Femur (tissue), 1 donor: ENCODE results near the gene RENBP.

ENCODE experiments used
- DNase-seq: peaks from one replicate; pipeline ENCODE4 v3.0.0-alpha.2; 2017

Gene RENBP

DNA sequence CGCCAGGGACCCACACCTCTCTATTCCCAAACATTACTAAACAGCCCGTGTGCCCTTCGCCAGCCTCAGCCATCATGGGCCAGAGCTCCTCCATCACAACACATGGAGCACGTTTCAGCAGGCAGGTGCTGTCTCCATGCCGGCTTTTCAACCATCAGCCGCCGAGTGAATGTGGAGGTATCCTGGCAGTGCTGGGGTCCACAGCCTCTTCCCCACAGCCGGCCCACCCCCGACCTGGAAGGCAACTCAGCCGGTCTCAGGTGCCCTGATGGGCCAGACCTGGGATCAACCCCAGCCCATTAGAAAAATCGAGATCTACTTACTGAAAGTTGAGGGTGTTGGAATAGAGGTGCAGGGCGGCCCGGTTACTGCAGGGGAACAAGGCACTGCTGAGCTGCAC is 12.7 kb downstream of the RENBP start:
- no peak for DNase-seq

DNA sequence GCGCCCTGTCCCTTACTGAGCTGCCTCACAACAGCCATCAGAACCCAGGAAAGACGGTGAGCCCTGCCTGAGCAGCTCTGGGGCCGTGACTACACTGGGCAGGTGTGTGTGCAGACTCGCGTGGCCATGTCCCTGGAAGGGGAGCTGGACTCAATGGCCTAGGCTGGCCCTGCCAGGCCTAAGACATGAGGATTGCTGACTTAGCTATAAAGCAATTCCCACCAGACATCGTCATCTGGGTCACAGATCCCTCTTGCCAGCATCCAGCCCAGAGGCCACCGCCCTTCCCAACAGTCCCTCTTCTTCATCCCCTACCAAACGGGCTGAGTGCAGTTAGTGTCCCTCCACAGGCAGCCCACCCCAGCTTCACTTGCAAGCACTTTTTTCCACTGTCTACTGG is 13.3 kb downstream of the RENBP start:
- no peak for DNase-seq

DNA sequence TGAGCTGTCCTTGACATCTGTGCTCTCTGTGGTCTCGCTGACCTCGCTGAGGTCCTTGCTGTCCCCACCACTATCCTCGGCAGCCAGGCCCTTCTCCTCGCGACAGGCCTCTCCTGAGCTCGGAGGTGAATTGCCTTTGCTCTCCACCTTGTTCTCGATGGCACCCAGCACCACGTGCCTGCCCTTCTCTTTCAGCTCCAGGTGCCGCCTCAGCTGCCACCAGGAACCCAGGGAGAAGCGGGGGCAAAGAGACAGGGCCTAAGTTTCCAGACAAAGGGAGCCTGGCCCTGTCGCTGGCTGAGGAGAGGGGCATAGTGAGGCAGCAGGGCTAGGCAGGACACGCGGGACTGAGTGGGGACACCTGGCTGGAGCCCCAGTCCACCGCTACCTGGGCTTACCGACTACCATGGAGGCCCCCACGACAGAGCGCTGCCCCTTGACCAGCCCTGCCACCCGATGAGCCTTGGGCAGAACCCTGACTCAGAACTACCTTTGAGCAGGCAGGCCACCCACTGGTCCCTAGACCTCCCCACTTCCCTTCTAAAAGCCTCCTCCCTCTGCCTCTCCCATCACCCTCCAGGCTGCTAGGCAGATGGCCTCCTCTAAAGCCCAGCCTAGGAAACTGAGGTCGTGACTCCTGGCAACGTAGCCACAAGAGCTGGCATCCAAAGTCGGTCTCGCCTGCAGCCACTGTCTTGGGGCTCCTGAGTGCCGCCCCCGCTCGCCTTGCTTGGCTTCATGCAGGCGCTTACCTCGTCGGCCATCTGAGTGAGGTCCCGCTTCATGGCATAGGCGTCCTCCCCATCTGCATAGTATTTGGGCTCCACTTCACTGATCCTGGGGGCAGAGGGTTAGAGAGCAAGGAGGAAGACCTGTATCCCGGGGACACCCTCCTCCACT is 14.2 kb downstream of the RENBP start:
- DNase-seq, result no peak

DNA sequence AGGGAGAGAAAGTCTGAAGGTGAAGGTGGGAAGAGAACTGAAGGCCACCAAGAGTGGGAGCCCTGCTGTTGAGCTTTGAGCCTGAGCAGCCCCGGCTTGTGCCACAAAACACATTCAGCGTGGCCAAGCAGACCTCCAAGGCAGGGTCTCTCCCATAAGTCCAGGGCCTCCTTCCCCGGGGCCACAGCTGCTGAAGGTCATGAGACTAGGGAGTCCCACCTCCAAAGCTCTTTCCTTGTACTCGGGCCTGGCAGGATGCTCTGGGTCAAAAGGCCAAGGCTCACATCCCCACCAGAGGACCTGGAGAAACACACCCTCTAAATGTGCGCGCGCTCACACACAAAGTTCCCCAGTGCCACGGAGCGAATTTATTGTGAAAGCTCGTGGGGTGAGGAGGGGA is 14.9 kb downstream of the RENBP start:
- no peak for DNase-seq

DNA sequence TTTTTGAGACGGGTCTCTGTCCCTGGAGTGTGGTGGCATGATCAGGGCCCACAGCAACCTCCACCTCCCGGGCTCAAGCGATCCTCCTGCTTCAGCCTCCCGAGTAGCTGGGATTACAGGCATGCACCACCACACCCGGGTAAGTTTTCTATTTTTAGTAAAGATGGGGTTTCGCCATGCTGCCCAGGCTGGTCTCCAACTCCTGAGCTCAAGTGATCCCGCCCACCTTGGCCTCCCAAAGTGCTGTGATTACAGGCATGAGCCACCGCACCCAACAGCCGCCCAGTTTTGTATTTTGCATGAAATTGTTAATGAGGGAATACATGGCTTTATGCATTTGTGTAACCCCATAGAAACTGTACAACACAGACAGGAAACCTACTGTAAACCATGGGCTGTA is 15.6 kb downstream of the RENBP start:
- no peak for DNase-seq

DNA sequence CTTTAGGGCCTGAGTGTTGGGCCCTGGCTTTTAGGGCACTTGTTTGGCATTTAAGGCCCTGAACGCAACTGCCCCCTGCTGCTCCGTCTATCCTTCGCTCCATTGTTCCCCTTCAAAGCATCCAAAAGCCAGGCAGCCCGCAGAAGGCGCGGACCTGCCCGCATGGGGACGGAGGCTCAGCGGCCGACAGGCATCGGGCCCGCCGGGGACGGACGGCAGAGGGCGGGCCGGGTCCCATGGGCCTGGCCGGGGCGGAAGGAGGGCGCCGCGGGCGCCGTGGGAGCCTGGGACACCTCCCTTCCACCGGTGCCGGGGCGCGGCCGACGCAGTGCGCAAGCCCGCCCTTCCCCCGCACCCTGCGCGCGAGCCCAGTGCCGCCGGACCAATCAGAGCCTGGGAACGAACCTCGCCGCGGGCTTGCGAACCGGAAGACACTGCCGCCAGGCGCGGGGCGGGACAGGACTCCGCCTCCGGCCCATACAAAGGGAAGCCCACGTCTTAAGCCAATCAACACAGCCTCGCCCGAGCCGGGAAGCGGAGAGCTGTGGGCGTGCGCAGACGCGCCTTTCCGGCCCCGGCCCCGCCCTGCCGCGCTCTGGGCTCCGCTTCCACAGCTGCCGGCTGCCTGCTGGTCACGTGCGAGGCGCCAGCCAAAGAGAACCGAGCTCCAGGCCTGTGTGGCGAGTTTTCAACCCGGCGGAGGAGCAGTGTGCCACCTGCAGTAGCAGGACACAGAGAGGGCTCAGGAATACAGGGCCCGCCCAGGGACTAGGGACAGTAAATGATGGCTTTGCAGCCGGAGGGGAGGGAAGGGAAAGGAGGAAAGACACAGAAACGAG is 16.3 kb downstream of the RENBP start:
- DNase-seq, result peak; percentile 98

DNA sequence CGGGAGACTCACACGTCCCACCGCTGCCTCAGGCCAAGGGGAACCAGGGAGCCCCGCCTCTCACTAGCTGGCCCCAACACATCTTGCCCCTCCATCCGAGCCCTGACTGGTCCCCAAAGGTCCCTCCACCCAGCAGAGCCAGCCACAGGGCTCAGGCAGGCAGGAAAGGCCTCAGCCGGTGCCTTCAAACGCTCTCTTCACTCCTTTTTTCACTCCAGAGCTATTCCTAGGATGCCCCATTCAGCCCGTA is 16.8 kb downstream of the RENBP start:
- no peak for DNase-seq

DNA sequence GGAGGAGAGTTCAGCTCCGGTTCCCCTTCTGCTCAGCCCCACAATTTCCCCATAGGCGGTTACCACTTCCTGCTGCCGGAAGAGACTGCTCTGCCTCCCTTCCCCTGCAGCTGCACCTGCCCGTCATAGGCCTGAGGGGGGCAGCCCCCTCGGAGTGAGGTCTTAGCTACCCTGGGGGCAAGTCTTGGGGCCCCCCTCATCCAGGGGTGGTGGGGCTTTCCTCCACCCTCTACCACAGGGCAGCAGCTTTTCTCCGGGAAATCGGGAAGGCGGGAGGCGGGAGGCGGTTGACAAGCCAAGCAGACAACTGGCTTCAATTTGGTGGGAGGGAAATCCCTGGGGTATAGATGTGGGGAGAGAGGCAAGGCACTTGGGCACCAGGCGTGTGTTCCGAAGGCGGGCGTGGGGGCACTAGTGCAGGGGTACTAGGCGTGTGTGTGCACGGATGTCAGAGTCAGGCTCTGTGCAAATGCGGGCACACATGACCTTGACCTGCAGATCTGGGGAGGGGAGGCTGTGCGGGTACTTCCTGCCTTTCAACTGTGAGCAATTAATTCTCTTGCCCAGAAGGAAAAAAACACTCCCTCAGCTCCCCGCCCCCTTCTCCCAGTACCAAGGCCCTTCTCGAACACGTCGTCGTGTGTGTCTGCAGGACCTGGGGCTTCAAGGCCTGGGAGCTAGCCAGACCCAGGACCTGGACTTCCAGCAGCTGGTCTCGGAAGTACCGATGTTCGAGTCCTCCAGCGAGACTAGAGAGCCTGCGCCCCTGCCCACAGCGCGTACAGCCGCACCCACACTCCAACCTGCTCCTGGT is 17.4 kb downstream of the RENBP start:
- peak; percentile 86 for DNase-seq

DNA sequence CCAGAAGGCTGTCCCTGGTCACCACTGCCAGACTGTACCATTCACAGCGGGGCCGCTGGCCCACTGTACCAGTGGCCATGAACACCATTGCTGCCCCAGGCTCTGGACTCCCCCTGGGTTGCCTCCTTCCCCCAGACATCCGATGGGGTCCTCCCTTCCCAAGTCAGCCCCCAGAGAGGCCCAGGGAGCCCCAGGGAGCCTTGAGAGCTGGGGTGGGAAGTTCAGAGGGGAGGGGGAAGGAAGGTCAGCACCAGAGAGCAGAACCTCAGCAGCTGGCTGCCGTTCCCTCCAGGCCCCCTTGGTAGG is 17.9 kb downstream of the RENBP start:
- DNase-seq, result no peak

DNA sequence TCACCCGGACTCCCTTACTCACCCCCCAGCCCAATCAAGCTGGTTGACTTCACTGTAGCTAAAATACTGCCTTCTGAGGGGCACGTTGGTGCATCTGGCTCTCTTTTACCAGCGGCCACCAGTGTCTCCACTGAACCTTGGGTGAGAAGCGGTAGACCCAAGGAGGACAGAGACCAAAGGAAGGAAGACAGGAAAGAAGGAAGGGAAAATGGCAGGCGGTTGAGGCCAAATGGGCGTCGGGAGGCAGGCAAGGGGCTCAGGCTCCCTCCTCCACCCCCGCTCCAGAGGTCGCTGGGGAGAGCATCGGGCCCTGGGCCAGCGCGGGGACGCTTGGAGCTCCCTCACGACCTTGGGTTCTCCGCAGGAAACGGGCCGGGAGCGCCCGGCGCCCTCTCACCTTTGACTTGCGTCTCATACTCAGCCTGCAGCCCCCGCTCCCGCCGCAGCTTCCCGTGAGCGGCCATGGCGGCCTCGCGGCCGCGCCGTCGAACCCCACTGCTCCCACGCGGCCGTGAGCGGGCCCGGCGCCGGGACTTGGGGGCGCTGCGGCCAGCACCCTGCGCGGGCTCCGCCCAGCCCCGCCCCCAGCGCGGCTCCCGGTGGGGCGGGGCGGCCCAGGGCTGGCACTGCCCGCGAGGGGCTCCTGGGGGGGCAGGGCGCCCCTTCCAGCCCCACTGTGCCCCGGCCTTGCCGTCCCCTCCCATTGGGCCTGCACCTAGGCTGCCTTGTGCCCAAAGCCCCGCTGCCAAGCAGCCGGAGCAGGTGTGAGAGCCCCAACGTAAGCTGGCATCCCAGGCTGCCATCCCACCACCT is 18.5 kb downstream of the RENBP start, which contains the start of gene ARHGAP4:
Gene ARHGAP4 (minus strand): TSS at position 526 of the 813 bp plus-strand sequence. CDS start 62 bp downstream, at position 464.
- DNase-seq, result no peak

DNA sequence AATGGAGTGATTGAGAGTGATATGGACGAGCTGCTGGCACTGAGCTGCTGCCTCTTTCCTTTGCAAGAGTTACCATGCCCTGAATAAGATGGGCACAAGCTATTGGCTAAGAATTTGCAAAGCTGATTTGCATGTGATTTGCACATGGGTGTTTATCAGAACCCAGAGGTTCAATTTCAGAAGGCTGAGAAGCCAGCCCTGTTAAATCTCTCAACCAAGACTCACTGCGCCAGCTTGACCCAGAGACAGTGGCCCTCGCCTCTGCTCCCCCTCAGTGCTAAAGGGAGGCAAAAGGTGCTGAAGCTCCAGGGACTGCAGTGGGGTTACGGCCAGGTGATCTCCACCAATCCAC is 19.1 kb downstream of the RENBP start:
- DNase-seq, result no peak

DNA sequence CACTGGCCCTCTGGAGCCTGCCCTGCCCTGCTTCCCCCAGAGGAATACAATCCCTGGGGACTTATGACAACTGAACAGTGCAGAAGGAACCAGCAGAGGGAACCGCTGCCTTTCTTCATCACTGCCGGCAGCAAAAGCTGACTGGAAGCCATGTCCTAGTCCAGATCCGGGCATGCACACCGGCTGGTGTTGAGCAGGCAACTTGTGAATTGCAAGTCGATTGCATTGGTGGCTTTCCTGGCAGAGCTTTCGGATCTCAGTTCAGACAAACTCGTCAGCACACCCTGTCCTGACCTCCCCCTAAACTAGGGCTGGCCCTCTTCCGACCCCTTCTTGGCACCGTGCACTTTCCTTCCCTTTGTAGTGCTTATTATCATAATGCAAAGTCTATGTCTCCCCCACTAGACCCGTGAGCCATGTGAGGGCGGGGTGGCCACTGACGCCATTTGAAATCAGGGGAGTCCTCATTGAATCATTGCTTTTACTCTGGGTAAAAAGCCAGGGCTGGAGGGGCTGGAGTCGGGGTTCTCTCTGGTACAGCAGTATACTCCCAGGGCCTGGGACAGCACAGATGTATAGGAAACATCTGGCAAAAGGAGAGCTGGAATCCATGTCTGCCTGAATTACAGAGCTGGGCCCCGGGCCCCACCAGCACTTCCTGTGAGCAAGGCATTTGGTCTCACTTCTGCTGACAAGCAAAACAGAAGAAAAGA is 20.1 kb downstream of the RENBP start:
- DNase-seq, result peak; percentile 47

DNA sequence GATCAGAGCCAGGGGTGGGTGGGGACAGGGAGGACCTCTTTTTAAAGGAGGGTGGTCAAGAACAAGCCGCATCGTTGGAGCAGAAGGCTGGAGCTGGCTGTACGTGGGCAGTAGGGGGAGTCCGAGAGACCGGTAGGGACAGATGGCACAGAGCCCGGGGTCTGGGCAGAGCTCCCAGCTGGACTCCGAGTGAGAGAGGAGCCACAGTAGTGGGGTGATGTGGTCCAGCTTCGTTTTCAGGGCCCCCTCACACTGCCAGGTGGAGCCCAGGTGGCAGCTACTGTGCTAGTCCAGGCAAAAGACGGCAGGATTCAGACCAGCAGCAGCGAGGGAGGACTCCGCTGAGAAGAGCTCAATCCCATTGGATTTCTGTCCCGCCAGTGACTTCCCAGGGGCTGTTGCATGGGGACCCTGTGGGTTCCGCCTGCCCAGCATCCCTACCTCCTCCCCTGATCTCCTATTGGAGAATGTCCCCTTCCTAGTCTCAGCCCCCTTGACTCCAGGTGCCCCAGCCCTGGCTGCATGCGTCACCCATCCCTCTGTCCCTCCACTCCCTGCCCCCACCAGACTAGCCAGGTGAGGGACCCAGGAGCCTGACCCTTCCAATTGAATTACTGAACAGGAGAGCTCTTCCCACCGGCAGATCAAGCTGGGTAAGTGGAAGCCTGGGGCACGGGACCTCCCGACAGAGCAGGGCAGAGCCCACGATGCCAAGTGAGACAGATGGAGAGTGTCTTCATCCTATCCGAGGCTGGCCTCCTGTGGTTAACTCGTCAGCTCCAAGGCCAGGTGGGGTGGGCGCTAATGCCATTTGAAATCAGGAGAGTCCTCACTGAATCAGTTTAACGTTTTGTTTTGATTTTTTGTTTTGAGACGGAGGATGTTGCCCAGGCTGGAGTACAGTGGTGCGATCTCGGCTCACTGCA is 21.2 kb downstream of the RENBP start:
- DNase-seq, result peak; percentile 82

DNA sequence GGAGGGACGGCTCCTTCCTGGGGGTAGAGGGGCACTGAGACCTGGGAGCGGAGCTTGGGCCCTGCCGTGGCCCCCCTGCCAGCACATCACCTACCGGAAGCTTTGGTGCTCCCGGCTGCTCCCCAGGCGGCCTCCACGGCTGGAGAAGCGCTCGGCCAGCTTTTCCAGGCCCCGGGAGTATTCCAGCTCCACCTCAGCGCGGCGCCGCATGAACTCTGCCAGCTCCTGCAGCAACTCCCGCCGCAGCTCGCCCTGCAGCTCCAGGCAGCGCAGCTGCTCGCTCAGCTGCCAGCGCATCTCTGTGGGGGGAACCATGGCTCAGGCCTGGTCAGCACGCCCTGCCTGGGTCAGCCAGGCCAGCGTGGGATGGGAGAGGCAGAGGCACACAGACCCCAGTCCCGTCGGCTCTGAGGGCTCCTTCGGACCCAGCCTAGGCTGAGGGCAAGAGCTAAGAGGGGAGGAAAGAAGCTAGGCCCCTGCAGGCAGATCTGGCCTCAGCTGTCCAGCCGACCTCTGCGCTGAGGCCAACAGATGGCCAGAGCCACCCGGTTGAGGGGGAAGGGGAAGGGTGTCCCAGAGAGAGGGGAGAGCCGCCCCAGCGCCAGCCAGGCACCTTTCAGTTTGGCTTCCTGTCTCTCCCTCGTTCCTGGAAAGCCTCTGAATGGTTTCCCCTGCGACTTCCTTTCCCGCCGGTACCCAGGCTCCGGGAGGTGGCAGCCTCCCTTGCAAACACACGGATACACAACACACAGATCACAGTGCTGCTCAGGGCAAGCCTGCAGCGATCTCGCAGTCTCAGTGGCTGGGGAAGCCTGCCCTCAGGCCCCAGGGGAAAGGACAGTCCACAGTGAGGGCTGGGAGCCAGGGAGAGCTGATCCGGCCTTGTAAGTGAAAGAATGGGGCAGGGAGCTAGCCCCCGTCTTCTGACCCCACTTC is 22.7 kb downstream of the RENBP start:
- no peak for DNase-seq

DNA sequence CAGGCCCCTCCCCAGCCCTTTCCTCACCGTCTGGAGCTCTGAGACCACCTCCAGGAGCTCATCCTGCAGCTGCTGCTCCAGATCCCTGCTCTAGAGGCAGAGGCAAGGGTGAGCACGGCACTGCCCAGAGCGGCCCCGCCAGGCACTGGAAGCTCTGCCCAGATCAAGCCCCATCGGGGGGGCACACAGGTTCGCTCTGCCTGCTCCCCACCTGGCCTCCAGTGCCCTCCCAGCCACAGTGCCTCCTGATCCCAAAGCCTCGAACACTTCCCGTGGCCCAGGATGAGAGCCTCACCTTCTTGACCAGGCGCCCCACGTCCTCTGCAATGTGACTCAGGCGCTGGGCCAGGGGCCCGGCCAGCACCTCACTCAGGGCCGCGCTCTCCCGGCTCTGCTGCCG is 23.4 kb downstream of the RENBP start:
- DNase-seq, result no peak

DNA sequence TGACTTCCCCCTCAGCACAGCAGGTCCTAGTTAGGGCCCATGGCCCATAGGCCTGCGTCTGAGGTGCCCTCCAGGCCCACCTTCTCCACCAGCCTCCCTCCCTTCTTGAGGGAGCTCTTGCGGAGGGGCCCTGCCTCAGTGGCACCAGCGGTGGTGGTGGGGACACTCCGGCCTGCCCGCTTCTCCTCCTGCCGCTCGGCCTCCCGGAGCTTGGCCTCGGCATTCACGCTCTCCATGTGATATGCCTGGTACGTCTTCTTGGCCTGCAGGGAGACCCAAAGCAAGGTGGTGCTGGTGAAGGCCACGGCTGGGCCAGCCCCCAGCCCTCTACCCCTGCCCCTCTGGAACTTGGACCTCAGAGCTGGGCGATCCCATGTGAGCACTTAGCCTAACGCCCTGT is 23.9 kb downstream of the RENBP start:
- DNase-seq, result no peak

DNA sequence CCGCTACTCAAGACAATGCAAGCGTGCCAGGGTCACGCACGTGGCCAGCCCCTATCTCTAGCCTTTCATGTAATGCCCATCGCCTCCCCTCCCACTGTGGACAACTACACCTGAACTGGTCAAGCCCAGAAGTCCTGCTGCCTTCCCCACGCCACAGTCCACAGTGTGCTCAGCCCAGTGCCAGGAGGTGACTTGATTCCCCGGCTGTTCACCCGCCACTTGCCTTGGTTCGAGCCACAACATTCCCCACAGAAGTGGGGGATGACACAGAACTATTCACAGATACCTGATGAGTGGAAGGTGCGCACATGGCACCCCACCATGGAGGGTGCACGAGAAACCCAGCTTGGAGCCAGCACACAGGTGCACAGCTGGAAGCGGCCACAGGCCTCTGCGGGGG is 25.2 kb downstream of the RENBP start:
- no peak for DNase-seq

DNA sequence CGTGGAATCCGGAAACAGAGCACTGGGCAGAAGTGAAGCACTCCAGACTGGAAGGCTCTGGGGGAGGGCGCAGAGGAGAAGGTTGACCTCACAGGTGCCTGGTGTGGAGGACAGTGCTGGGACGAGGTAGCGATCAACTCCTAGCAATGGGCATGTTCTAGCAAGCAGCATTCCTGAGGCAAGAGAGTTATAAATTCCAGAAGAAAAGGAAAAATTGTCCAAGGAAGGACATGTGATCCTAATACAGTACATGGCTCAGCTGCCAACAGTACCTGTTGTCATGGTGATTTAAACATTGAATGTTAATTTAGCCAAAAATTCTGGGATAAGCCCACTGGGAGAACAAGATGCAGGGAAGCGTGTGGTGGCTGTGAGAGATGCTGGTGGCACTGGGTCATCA is 26.6 kb downstream of the RENBP start:
- peak; percentile 13 for DNase-seq

DNA sequence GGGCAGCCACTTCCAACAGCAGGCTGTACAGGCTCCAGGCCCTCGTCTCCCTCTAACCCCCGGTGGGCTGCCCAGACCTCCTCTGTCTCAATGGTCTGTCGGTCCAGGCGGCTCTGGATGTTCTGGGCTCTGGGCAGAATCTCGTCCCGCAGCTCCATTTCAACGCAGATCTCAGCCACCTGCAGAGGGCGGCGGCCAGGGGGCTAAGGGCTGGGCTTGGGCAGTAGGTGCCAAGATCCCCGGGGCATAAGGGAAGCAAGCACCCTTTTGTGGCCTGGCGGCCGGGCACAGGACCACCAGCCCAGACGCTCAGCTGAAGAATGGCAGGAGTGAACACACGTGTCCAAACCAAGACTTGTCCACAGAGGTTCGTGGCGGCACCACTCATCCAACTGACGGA is 30.7 kb downstream of the RENBP start:
- no peak for DNase-seq

DNA sequence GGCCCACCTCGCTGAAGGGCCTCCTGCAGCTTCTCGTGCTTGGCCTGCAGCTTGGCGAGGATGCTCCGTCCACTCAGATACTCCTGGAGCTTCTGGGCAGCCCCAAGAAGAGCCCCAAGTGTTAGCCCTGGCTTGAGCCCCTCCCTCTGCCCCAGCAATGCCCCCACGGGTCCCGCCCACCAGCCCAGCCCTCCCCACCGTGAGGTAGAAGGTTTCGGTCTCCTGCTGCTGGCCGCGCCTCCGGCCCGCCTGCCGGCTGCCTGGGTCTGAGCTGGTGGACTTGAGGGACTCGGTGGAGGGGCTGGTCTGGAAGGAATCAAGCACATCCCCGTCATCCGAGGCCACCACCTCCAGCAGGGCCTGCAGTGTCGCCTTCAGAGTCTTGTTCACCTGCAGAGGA is 31.2 kb downstream of the RENBP start:
- no peak for DNase-seq
